GM18867 (cell line): ENCODE results near the gene BLMH.
"Not testable (repeated sequence)": the region's sequence is repeated elsewhere in the genome, so short reads cannot be mapped to it uniquely, and the experiment has no call there.

Experiments
- ATAC-seq: cut with Tn5 transposase; IDR thresholded peaks from one replicate; pipeline ENCODE4 v1.9.1; 2021; ENCODE audit warnings: mild to moderate bottlenecking, moderate library complexity; ENCODE audit not compliant: unreplicated experiment

Gene BLMH

GRCh38 chr17:30230596-30231125 is 61.1 kb downstream of the BLMH start:
- no peak for ATAC-seq

- not testable (repeated sequence) for ATAC-seq
These were observed 61.7 kb downstream of the BLMH start for GRCh38 chr17:30230009-30230408.

GRCh38 chr17:30229012-30229411 is 62.7 kb downstream of the BLMH start:
- ATAC-seq, result no peak

- no peak for ATAC-seq
These were observed 63.7 kb downstream of the BLMH start for GRCh38 chr17:30228011-30228410.

GRCh38 chr17:30226878-30227277 is 64.9 kb downstream of the BLMH start:
- no peak for ATAC-seq

- ATAC-seq, result no peak
These were observed 65.7 kb downstream of the BLMH start for GRCh38 chr17:30225919-30226553.

GRCh38 chr17:30225112-30225511 is 66.6 kb downstream of the BLMH start:
- ATAC-seq, result no peak

- no peak for ATAC-seq
These were observed 67.3 kb downstream of the BLMH start for GRCh38 chr17:30224419-30224960.

- ATAC-seq, result no peak
These were observed 69.0 kb downstream of the BLMH start for GRCh38 chr17:30222721-30223175.

GRCh38 chr17:30222251-30222650 is 69.5 kb downstream of the BLMH start:
- ATAC-seq, result no peak

- no peak for ATAC-seq
These were observed 70.4 kb downstream of the BLMH start for GRCh38 chr17:30221346-30221745.

GRCh38 chr17:30220414-30220813 is 71.3 kb downstream of the BLMH start:
- ATAC-seq, result no peak

- ATAC-seq, result no peak
These were observed 71.9 kb downstream of the BLMH start for GRCh38 chr17:30219833-30220232.

GRCh38 chr17:30219315-30219714 is 72.4 kb downstream of the BLMH start:
- no peak for ATAC-seq

- ATAC-seq, result no peak
These were observed 72.9 kb downstream of the BLMH start for GRCh38 chr17:30218799-30219198.

GRCh38 chr17:30217746-30218245 is 73.9 kb downstream of the BLMH start:
- ATAC-seq, result no peak

GRCh38 chr17:30217054-30217453 is 74.7 kb downstream of the BLMH start:
- no peak for ATAC-seq

- ATAC-seq, result peak; percentile 76
These were observed 79.0 kb downstream of the BLMH start for GRCh38 chr17:30212750-30213149.

GRCh38 chr17:30211371-30211770 is 80.4 kb downstream of the BLMH start:
- ATAC-seq, result no peak

- no peak for ATAC-seq
These were observed 80.8 kb downstream of the BLMH start for GRCh38 chr17:30210901-30211300.

- ATAC-seq, result no peak
These were observed 81.4 kb downstream of the BLMH start for GRCh38 chr17:30210366-30210765.

- no peak for ATAC-seq
These were observed 81.8 kb downstream of the BLMH start for GRCh38 chr17:30209930-30210329.
